Psoas muscle (tissue), 8 donors: Measurements from ENCODE around the gene ZNF416. TPM values are rescaled to one million over a fixed set of nuclear protein-coding genes. Genes with fewer than 3 reads are reported as not detected.

Source experiments
- ATAC-seq, 4 donors: fragments of 200-7000 bp; cut with Tn5 transposase; one replicate each; pipeline ENCODE4 v1.9.1; 2020; ENCODE audit warnings: moderate library complexity in 3 of 4, mild to moderate bottlenecking in 2 of 4
- DNase-seq, 2 donors: peaks; one replicate each; pipeline ENCODE4 v3.0.0-alpha.2; 2020
- H3K27ac ChIP-seq: fragments of 200-600 bp; one replicate; pipeline ENCODE4 v1.8.0; 2022
- H3K27me3 ChIP-seq, 3 donors: fragments of 200-600 bp in 1 of 3; one replicate each; pipeline versions ENCODE4 v1.6.1 to v1.8.0; 2013 to 2022; ENCODE audit warnings: low read length in 2 of 3, mild to moderate bottlenecking in 2 of 3, moderate library complexity in 1 of 3; ENCODE audit not compliant: insufficient read depth in 3 of 3
- H3K36me3 ChIP-seq, 2 donors: fragments of 200-600 bp in 1 of 2; one replicate each; pipeline versions ENCODE4 v1.6.1 to v1.8.0; 2013 to 2022; ENCODE audit warnings: low read depth in 1 of 2, mild to moderate bottlenecking in 1 of 2, moderate library complexity in 1 of 2; ENCODE audit not compliant: insufficient read depth in 1 of 2
- H3K4me1 ChIP-seq: fragments of 200-600 bp; one replicate; pipeline ENCODE4 v1.8.0; 2022
- H3K4me3 ChIP-seq: fragments of 200-600 bp; one replicate; pipeline ENCODE4 v1.8.0; 2022; ENCODE audit warnings: mild to moderate bottlenecking
- H3K9me3 ChIP-seq: fragments of 200-600 bp; one replicate; pipeline ENCODE4 v1.8.0; 2022
- CTCF ChIP-seq: fragments of 200-600 bp; IDR thresholded peaks from one replicate; pipeline ENCODE4 v1.8.0; 2022; ENCODE audit warnings: antibody characterized with exemption
- WGBS, 3 donors: extraction: QIAGEN DNeasy Blood & Tissue Kit; methylation state at CpG; one replicate each; pipeline versions ENCODE4 v1.1.6 to v1.1.7; 2013; 5-methylcytosine and 5-hydroxymethylcytosine counted together
- intact Hi-C, 2 donors: fragments of 100-400 bp; cut with DNase I; formaldehyde crosslinking; loops; one replicate each; pipeline versions ENCODE4 v1.11.0 to v1.14.2; 2022
- polyA plus RNA-seq, 3 donors: library from polyadenylated mRNA; stranded (reverse); fragments of 200-250 nt; gene quantifications; one replicate each; pipeline ENCODE4 v1.2.3, GENCODE V29; 2013
- total RNA-seq, 4 donors: library from RNA; stranded (reverse); fragmentation: NEBNext Ultra II Directional in 2 of 4; extraction: Animal tissue kit (Norgen Biotek cat#: 25700) in 2 of 4; gene quantifications; one replicate each; pipeline versions ENCODE4 v1.2.1 to v1.2.4, GENCODE V29; 2021 to 2023
- donor health status: healthy with polysubstance abuse.
- donor health status: DM: no; HTN: no; CAD: no; lungs with moderate emphysema.
- donor health status: Bipolar disorder and iron deficiency.
- donor health status: healthy.
- donor health status: DM: yes; HTN: yes; CAD: no.
- donor health status: DM: no; HTN: no; CAD: no.
- donor health status: DM: no; HTN: no; CAD: no.
- donor health status: DM: yes; HTN: yes; CAD: no.

Gene ZNF416
- total and polyA plus RNA-seq, 7 donors, result 1.9 to 4.0 (median 2.3) TPM

DNA sequence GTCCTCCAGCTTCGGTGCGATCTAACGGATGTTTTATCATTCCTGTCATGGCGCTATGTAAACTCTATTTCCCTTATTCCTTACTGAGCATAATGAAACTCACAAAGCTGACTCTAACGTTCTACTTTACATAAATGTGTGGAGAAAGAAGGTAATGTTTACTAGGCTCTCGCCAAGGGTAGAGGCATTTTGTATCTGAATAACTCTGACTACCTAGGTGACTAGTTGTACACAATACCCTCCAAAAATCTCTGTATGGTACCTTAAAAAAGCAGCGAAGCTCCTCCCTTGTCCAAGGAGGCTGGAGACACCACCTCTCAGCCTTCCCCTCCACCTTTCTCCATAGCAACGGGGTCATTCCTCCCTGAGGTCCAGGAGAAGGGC is 20.7 kb upstream of the ZNF416 start:
- H3K27ac ChIP-seq, result peak overlapping the region; percentile 30

DNA sequence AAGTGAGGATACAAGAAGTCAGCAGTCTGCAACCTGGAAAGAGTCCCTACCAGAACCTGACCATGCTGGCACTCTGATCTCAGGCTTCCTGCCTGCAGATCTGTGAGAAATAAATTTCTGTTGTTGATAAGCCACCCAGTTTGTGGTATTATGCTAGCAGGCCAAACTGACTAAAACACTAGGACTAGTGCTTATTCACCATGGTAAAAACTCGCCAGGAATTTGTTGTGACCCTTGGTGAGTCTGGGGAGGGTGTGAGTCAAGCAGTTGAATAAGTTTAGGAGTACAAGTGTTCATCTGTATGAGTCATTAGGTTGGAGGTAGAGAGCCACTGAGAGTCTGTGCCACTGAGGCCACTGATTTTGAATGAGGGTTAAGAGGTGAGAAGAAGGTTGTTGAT is 8.8 kb upstream of the ZNF416 start:
- no peaks in the 10 kb centered on the region for H3K27me3 ChIP-seq
- intact Hi-C loops, result no loop called here
- no peak overlapping the region for H3K27ac ChIP-seq
- 96 to 100% (median 99%) methylated on average over 1 of the region's 1 CpG for WGBS, 3 donors
- DNase-seq, result no peak
- no peak for ATAC-seq
- TF ChIP-seq CTCF, result no peak
- no peak overlapping the region for H3K4me3 ChIP-seq
- H3K4me1 ChIP-seq, result peaks cover 5% of the 10 kb centered on the region
- peaks cover 64% of the 10 kb centered on the region for H3K9me3 ChIP-seq
- H3K36me3 ChIP-seq, result peaks cover 25 to 26% of the 10 kb centered on the region in 2 donors

More for the DNA sequence above, 20.7 kb upstream of the ZNF416 start:
- DNase-seq (no peak), ATAC-seq (no peak)
- Histone ChIP-seq H3K36me3 (peaks cover 1% of the 10 kb centered on the region in 2 donors), H3K4me1 (peaks cover 7% of the 10 kb centered on the region), H3K4me3 (peak overlapping the region; percentile 82), H3K27me3 (no peaks in the 10 kb centered on the region), H3K9me3 (peaks cover 35% of the 10 kb centered on the region)
- 55 to 60% (median 58%) methylated on average over 8 of the region's 8 CpGs for WGBS, 3 donors
- TF ChIP-seq CTCF, result no peak
- intact Hi-C loops, result no loop called here

- H3K27me3 ChIP-seq, result no peaks in the 10 kb centered on the region
- peaks cover 9% of the 10 kb centered on the region for H3K4me1 ChIP-seq
- no peak for TF ChIP-seq CTCF
- 1 to 2% (median 1%) methylated on average over 73 to 76 of the region's 76 CpGs for WGBS, 3 donors
- peak within 1 kb of the TSS; percentile 83 for H3K4me3 ChIP-seq
- peaks cover 0 to 3% of the 10 kb centered on the region in 2 donors for H3K36me3 ChIP-seq
- H3K9me3 ChIP-seq, result peaks cover 41% of the 10 kb centered on the region
- ATAC-seq, result peak; percentile 93 to 98 (median 96)
- peak; percentile 86 to 92 for DNase-seq
- H3K27ac ChIP-seq, result peak within 1 kb of the TSS; percentile 67
- intact Hi-C loops, result no loop called here
These were observed 5.1 kb upstream of the ZNF416 start, which contains the start of gene ZIK1 for GRCh38 chr19:57583521-57584416. Gene ZIK1, plus strand, starts transcription at chr19:57584145. Its CDS starts 212 bp downstream, at chr19:57584357.

DNA sequence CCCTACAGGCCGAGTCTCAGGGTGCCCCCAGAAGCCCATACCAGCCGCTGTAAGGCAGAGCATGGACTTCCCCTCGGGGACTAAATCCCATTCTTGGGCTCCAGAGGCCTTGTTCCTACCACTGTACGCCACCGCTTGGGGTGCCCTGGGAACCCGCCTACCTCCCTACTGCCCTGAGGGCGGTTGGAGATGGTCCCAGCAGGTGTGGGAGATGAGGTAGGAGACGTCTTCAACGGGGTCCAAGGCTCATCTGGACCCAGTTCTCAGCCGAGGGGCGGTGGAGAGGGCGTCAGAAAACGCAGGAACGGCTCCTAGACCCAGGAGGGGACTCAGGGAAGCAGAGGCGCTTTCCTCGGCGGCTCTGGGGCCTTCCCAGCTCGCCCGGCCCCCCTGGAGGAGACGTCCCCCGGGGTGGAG is 4.4 kb upstream of the ZNF416 start:
- intact Hi-C loops, result no loop called here
- Histone ChIP-seq H3K27me3 (no peaks in the 10 kb centered on the region), H3K27ac (no peak overlapping the region), H3K36me3 (no peaks in the 10 kb centered on the region), H3K4me3 (peak overlapping the region; percentile 83), H3K4me1 (peaks cover 9% of the 10 kb centered on the region), H3K9me3 (peaks cover 38% of the 10 kb centered on the region)
- no peak for TF ChIP-seq CTCF
- ATAC-seq (no peak), DNase-seq (no peak)
- WGBS, 3 donors, result 30 to 38% (median 36%) methylated on average over 20 to 21 of the region's 21 CpGs
